ENCODE measurements around the gene KRTAP16-1. TPM values are rescaled to one million over a fixed set of nuclear protein-coding genes. Genes with fewer than 3 reads are reported as not detected.
A peak's percentile ranks its signal among the peaks of the same experiment; 100 is the strongest.

KRTAP16-1 gene, protein sequence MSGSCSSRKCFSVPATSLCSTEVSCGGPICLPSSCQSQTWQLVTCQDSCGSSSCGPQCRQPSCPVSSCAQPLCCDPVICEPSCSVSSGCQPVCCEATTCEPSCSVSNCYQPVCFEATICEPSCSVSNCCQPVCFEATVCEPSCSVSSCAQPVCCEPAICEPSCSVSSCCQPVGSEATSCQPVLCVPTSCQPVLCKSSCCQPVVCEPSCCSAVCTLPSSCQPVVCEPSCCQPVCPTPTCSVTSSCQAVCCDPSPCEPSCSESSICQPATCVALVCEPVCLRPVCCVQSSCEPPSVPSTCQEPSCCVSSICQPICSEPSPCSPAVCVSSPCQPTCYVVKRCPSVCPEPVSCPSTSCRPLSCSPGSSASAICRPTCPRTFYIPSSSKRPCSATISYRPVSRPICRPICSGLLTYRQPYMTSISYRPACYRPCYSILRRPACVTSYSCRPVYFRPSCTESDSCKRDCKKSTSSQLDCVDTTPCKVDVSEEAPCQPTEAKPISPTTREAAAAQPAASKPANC
- not detected in 2 replicates for total RNA-seq (2021)
- Bru-seq, nascent RNA: not detected
- BruChase-seq, experiment 1, labeled RNA remaining after a 2-hour chase: percentile 21 among the genes with signal in this experiment
- not detected for BruChase-seq, experiment 2, labeled RNA remaining after a 6-hour chase
- long read RNA-seq: 0 reads

DNA sequence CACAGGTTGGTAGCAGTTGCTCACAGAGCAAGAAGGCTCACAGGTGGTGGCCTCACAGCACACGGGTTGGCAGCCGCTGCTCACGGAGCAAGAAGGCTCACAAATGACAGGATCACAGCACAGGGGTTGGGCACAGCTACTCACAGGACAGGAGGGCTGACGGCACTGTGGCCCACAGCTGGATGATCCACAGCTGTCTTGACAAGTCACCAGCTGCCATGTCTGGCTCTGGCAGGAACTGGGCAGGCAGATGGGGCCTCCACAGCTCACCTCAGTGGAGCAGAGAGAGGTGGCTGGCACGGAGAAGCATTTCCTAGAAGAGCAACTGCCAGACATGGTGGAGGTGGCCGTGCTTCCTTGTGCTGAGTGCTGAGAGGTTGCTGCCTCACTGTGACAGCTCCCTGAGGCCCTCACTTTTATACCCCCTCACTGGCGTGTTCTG, at the start of gene KRTAP16-1:
TSS of gene KRTAP16-1 (minus strand) at position 392 of the 442 bp plus-strand sequence. CDS start at position 336, 56 bp downstream.
- no peak for TF ChIP-seq CTCF (conservative IDR thresholded peaks at IDR 0.05; ENCODE audit: low read depth, low read length)
- TF ChIP-seq EZH2 (IDR thresholded peaks at IDR 0.05; ENCODE audit: borderline replicate concordance, low read depth, low read length, poor library complexity, severe bottlenecking): no peak
- Histone ChIP-seq H3K9me3 (ENCODE audit: low read depth, low read length, poor library complexity, severe bottlenecking) (no peaks in the 10 kb centered on the region), H3K4me1 (ENCODE audit: insufficient read depth, low read length, poor library complexity, severe bottlenecking) (no peaks in the 10 kb centered on the region), H3K4me3 (ENCODE audit: low read depth, low read length, poor library complexity, severe bottlenecking) (no peak within 1 kb of the TSS), H3K27me3 (replicated peaks; ENCODE audit: insufficient read depth, low read depth, low read length, poor library complexity) (no peaks in the 10 kb centered on the region), H3K36me3 (ENCODE audit: insufficient read depth, low read length, poor library complexity, severe bottlenecking) (no peaks in the 10 kb centered on the region), H3K27ac (ENCODE audit: low read depth, low read length, poor library complexity, severe bottlenecking) (no peak within 1 kb of the TSS)
- POLR2A ChIA-PET (ENCODE audit: low non-redundant PET): no interaction called here
- CTCF ChIA-PET: no interaction called here
- no TSS peak for BruUV-seq (replicated peaks)
- DNase-seq (ENCODE audit: low spot score): no peak
- intact Hi-C loops (cut with micrococcal nuclease; ENCODE audit: unreplicated experiment): no loop called here

GRCh38 chr17:41354536-41354935, 45.4 kb upstream of the KRTAP16-1 start:
- Histone ChIP-seq H3K4me1 (ENCODE audit: insufficient read depth, low read length, poor library complexity, severe bottlenecking) (no peaks in the 10 kb centered on the region), H3K36me3 (ENCODE audit: insufficient read depth, low read length, poor library complexity, severe bottlenecking) (no peaks in the 10 kb centered on the region), H3K4me3 (ENCODE audit: low read depth, low read length, poor library complexity, severe bottlenecking) (no peak overlapping the region), H3K27me3 (replicated peaks; ENCODE audit: insufficient read depth, low read depth, low read length, poor library complexity) (no peaks in the 10 kb centered on the region), H3K9me3 (ENCODE audit: low read depth, low read length, poor library complexity, severe bottlenecking) (no peaks in the 10 kb centered on the region), H3K27ac (ENCODE audit: low read depth, low read length, poor library complexity, severe bottlenecking) (no peak overlapping the region)
- BruUV-seq (replicated peaks): no TSS peak
- TF ChIP-seq CTCF (conservative IDR thresholded peaks at IDR 0.05; ENCODE audit: low read depth, low read length) (no peak), EZH2 (IDR thresholded peaks at IDR 0.05; ENCODE audit: borderline replicate concordance, low read depth, low read length, poor library complexity, severe bottlenecking) (no peak)
- intact Hi-C loops (cut with micrococcal nuclease; ENCODE audit: unreplicated experiment): no loop called here
- CTCF ChIA-PET: no interaction called here
- POLR2A ChIA-PET (ENCODE audit: low non-redundant PET): interaction anchor here (0.6 kb wide), 1 partner anchor 645 kb away, joined by 5 read pairs; no protein-coding TSS in a partner anchor
- DNase-seq (ENCODE audit: low spot score): no peak

DNA sequence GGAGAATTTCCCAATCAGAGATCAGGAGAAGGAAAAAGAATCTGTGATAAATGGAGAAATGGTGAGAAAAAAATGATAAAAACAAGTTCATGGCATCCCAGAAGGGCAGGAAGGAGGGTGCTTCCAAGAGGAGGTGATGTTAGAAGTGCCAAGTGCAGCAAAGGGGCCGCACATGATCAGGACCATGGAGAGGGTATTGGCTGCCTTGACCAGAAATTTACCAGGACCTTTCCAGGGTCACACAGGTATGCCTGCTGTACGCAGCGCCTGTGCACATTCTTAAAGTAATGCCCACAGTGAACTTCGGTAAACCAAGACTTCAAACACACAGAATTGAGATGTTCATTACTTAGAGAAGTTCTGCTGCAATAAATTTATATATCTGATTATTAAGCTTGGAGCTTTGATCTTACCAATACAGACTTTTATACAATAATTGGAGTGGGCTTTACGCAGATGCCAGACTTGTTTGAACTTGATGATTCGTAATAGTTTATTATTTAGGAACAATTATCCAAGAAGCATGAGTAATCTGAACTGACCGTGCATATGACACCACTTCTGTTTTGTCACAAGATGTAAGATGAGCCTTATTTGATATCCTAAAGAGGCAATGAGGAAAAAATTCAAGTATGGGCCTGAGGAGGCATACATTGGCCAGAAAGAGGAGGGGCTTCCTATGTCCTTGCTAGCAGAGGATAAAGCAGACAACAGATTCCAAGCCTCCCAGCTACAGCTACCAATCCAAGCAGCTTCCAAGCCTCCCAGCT, 43.7 kb upstream of the KRTAP16-1 start:
- ChIA-PET CTCF (no interaction called here), POLR2A (ENCODE audit: low non-redundant PET) (no interaction called here)
- no peaks in the 10 kb centered on the region for H3K4me1 ChIP-seq (ENCODE audit: insufficient read depth, low read length, poor library complexity, severe bottlenecking)
- BruUV-seq (replicated peaks): no TSS peak
- TF ChIP-seq EZH2 (IDR thresholded peaks at IDR 0.05; ENCODE audit: borderline replicate concordance, low read depth, low read length, poor library complexity, severe bottlenecking) (no peak), CTCF (conservative IDR thresholded peaks at IDR 0.05; ENCODE audit: low read depth, low read length) (no peak)
- H3K9me3 ChIP-seq (ENCODE audit: low read depth, low read length, poor library complexity, severe bottlenecking): no peaks in the 10 kb centered on the region
- intact Hi-C loops (cut with micrococcal nuclease; ENCODE audit: unreplicated experiment): no loop called here
- H3K27ac ChIP-seq (ENCODE audit: low read depth, low read length, poor library complexity, severe bottlenecking): no peak overlapping the region
- DNase-seq (ENCODE audit: low spot score): no peak
- no peak overlapping the region for H3K4me3 ChIP-seq (ENCODE audit: low read depth, low read length, poor library complexity, severe bottlenecking)
- no peaks in the 10 kb centered on the region for H3K27me3 ChIP-seq (replicated peaks; ENCODE audit: insufficient read depth, low read depth, low read length, poor library complexity)
- no peaks in the 10 kb centered on the region for H3K36me3 ChIP-seq (ENCODE audit: insufficient read depth, low read length, poor library complexity, severe bottlenecking)
